ENCODE measurements around the gene PKP3.
A peak's percentile ranks its signal among the peaks of the same experiment; 100 is the strongest.

PKP3 gene

DNA sequence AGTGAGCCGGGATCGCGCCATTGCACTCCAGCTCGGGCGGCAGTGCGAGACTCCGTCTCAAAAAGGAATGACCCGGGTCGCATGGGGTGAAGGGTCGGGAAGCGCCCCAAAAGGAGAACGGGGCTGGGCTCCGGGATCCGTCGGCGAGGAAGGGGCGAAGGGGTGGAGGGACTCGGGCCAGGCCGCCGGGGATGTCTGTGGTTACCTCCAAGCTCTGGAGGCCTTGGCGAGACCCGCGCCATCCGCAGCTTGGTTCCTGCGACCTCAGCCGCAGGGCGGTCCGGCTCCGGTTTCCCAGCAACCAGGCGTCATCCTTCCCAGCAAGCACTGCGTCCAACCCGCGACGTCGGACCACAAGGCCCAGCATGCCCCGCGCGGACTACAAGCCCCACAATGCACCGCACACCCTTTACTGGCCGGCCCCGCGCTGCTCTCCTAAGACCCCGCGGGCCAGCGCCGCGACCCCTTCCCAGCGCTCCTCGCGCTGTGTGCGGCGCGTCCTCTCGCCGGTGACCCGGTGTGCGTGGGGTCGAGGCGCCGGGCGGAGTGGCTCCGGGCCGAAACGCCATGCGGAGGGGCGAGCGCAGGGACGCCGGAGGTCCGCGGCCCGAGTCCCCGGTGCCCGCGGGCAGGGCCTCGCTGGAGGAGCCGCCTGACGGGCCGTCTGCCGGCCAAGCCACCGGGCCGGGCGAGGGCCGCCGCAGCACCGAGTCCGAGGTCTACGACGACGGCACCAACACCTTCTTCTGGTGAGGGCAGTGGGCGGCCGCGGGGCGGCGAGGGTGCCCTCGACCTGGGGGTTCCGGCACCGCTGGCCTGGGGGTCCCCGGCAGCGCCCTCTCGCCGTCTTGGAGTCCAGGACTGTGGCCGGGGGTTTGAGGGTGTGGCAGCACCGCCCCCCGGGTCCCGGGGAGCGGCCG, 56.1 kb downstream of the PKP3 start, which contains the start of gene PTDSS2:
Gene PTDSS2 (plus strand): TSS at position 391 of the 920 bp plus-strand sequence. CDS start 177 bp downstream, at position 568.
- peak; percentile 93 for DNase-seq

- peak; percentile 77 for DNase-seq
Measured at GRCh38 chr11:450809-451451, 56.9 kb downstream of the PKP3 start.

DNA sequence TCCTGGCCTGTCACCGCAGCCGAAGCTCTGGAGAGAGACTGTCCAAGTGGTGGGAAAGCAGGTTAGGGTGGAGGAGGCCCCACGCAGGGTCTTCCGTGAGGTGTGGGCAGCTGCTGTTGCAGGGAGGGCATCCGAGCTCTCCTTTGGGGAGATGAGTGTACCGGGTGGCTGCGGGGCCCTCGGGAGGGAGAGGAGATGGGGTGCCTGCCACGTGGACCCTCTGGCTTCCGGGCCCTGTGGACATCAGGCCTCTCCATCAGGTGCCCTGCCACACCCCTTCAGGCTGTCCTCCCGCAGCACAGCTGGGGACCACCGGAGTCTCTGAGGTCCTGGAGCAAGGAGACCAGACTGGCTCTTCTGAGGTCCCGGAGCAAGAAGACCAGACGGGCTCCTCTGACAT, 57.7 kb downstream of the PKP3 start:
- DNase-seq, result no peak

DNA sequence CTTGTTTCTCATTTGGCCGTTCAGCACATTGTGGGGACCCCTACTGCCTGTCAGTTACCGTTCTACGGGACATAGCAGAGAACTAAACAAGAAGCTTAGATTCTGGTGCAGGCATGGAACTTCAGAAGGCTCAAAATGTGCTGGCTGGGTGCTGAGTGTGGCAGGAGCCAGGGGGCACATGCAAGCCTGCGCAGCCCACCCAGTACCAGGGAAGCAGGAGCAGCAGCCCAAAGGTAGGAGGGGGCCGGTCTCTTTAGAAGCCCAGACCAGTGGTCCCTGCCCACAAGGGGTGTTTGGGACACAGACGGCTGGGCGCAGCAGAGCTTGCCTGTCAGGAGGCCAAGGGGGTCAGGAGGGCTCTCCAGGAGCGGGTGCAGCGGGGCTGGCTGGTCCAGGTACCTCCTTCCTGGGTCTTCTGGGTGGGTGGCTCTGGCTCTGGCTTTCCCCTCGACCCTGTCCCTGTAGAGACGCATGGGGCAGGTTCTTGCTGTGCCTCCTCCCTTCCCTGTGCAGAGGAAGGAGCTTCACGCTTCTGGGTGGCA, 58.3 kb downstream of the PKP3 start:
- DNase-seq, result no peak

GRCh38 chr11:452916-453527, 59.0 kb downstream of the PKP3 start:
- DNase-seq, result no peak

DNA sequence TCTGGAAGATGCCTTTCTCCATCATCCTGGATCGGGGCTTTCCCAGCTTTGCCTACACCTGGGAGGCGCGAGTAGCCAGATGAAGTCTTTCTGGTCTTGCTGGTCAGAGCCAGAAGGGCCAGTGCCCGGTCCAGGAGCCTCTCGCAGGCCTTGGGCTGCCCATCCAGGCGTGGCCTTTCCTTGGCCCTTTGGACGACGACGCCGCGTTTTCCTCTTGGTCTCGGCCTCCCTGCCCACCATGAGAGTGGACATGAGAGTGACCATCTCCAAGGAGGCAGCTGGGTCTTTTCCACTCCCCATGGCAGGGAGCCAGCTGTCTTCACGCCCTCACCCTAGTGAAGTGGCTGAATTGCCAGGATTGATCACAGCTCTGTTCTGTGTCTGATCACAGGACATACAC, 59.6 kb downstream of the PKP3 start:
- DNase-seq, result no peak

DNA sequence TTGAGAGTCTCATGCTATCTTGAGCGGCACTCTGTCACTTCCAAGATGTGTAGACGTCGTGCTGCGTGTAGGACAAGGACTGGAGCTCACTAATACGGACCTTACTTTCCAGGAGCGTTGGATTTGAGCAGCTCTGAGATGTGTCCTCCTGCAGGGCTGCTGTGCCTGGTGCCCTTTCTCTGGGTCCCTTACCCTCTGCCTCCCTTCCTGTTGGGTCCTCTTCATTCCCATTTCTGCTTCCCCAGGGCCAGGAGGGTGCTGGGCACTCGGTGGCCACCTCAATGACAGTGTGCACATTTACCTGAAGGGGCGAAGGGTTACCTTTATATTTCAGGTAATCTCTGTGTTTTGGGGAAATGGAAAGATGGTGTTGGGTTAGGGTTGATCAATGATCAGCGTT, 60.0 kb downstream of the PKP3 start:
- no peak for DNase-seq

Measured in stimulated activated CD4-positive, alpha-beta T cell treated with anti-CD3 and anti-CD28 coated beads, Interleukin-4, amount 100 ng/mL, for 1 hour (primary cell).